Activated B cell treated with CpG ODN at 0.5 μM for 24 hours (primary cell): ENCODE measurements around the gene DENND4A. TPM values are rescaled to one million over a fixed set of nuclear protein-coding genes. Genes with fewer than 3 reads are reported as not detected.

Source experiments
- ATAC-seq: fragments of 200-7000 bp; cut with Tn5 transposase; one replicate; pipeline ENCODE4 v1.10.0; 2021; ENCODE audit warnings: low read depth, mild to moderate bottlenecking, moderate library complexity
- CTCF ChIA-PET: fragments of 350-600 bp; sonication (Branson Sonifier 250); formaldehyde crosslinking; loops from one replicate; lab custom pipeline; 2021; ENCODE audit warnings: antibody characterized with exemption; lab: Charles Lee
- POLR2A ChIA-PET: fragments of 350-600 bp; sonication (Branson Sonifier 250); formaldehyde crosslinking; loops from one replicate; lab custom pipeline; 2021; ENCODE audit warnings: antibody characterized with exemption; lab: Charles Lee
- DNase-seq: peaks from one replicate; pipeline ENCODE4 v3.0.0; 2022
- H3K27ac Mint-ChIP-seq: one replicate; pipeline ENCODE4 v1.8.0; 2020; ENCODE audit warnings: mixed read lengths
- H3K27me3 Mint-ChIP-seq: one replicate; pipeline ENCODE4 v1.8.0; 2021; ENCODE audit warnings: mixed read lengths
- H3K36me3 Mint-ChIP-seq: one replicate; pipeline ENCODE4 v1.8.0; 2021; ENCODE audit warnings: low read depth, mixed read lengths
- H3K4me1 Mint-ChIP-seq: one replicate; pipeline ENCODE4 v1.8.0; 2021; ENCODE audit warnings: mixed read lengths
- H3K4me3 Mint-ChIP-seq: one replicate; pipeline ENCODE4 v1.8.0; 2020; ENCODE audit warnings: mild to moderate bottlenecking, mixed read lengths
- H3K9me3 Mint-ChIP-seq: one replicate; pipeline ENCODE4 v1.8.0; 2020; ENCODE audit warnings: mixed read lengths
- intact Hi-C: fragments of 100-400 bp; cut with micrococcal nuclease; formaldehyde crosslinking; loops from one replicate; pipeline ENCODE4 v1.15.1; 2024
- total RNA-seq: library from RNA; stranded (reverse); gene quantifications from 2 replicates; pipeline ENCODE4 v1.2.3, GENCODE V29; 2022
- TF ChIP-seq, protein P1 (sequence below): fragments of 200-600 bp; IDR thresholded peaks from one replicate; pipeline ENCODE4 v1.8.0; 2022; ENCODE audit warnings: antibody characterized with exemption, mild to moderate bottlenecking

The DENND4A gene
- total RNA-seq, 1 donor from 2014 or later: 166 TPM

DNA sequence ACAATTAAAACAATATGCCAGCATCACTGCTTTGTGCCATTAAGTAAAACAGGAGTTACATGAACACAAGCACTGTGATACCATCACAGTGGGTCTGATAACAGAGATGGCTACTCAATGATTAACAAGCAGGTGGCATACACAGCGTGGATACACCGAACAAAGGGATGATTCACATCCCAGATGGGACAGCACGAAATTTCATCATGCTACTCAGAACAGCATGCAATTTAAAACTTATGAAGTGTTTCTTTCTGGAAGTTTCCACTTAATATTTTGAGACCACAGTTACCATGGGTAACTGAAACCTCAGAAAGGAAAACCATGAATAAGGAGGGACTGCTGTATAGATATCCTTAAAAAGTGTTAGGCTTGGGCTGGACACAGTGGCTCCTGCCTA lies 125.8 kb downstream of the DENND4A start:
- Mint-ChIP-seq H3K9me3 (no peaks in the 10 kb centered on the region), H3K36me3 (peaks cover 85% of the 10 kb centered on the region), H3K4me3 (no peak overlapping the region), H3K27me3 (no peaks in the 10 kb centered on the region), H3K27ac (no peak overlapping the region), H3K4me1 (peaks cover 22% of the 10 kb centered on the region)
- ChIA-PET CTCF (no interaction called here), POLR2A (no interaction called here)
- no peak for DNase-seq
- intact Hi-C loops: no loop called here
- ATAC-seq: no peak
- TF ChIP-seq, protein P1, sequence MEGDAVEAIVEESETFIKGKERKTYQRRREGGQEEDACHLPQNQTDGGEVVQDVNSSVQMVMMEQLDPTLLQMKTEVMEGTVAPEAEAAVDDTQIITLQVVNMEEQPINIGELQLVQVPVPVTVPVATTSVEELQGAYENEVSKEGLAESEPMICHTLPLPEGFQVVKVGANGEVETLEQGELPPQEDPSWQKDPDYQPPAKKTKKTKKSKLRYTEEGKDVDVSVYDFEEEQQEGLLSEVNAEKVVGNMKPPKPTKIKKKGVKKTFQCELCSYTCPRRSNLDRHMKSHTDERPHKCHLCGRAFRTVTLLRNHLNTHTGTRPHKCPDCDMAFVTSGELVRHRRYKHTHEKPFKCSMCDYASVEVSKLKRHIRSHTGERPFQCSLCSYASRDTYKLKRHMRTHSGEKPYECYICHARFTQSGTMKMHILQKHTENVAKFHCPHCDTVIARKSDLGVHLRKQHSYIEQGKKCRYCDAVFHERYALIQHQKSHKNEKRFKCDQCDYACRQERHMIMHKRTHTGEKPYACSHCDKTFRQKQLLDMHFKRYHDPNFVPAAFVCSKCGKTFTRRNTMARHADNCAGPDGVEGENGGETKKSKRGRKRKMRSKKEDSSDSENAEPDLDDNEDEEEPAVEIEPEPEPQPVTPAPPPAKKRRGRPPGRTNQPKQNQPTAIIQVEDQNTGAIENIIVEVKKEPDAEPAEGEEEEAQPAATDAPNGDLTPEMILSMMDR: no peak

DNA sequence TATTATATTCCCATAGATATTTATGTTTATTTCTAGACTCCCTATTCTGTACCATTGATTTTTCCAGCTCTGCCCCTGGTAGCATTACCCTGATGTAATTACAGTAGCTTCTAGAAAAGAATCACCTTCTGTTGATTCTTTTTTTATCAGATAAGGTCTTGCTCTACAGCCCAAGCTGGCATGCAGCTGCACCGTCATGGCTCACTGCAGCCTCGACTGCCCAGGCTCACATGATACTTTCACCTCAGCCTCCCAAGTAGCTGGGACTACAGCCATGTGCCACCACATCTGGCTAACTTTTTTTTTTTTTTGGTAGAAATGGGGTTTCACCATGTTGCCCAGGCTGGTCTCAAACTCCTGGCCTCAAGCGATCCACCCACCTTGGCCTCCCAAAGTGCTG lies 128.6 kb downstream of the DENND4A start:
- CTCF ChIA-PET: interaction anchor here (0.7 to 1.1 kb wide), 2 partner anchors 206 to 723 kb away, joined by 3 read pairs; partner anchors contain the start of genes MAP2K1 and RAB11A

DNA sequence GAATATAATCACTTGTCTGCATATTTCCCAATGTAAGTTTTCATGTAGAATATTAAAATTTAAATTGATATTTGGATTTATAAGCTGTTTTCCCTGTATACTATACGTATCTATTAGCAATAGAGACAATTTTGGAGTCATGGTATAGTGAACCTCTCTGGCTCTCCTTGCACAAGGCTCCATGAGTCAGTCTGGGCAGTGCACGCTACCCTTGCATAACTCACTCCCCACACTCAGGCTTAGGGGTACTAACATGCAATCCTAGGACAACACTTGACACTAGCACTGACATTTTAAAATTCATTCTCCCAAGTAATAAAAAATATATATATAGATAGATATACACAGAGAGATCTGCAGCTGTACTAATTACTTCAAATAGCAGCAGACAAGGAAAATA lies 131.2 kb downstream of the DENND4A start:
- CTCF ChIA-PET: interaction anchor here (1.1 kb wide), 1 partner anchor 22 kb away, joined by 3 read pairs; no protein-coding TSS in a partner anchor
- H3K4me3 Mint-ChIP-seq: no peak overlapping the region
- no peak overlapping the region for H3K27ac Mint-ChIP-seq
- H3K27me3 Mint-ChIP-seq: no peaks in the 10 kb centered on the region
- H3K9me3 Mint-ChIP-seq: no peaks in the 10 kb centered on the region
- POLR2A ChIA-PET: no interaction called here
- peaks cover 75% of the 10 kb centered on the region for H3K36me3 Mint-ChIP-seq
- TF ChIP-seq, protein P1: no peak
- DNase-seq (no peak), ATAC-seq (no peak)
- H3K4me1 Mint-ChIP-seq: peaks cover 36% of the 10 kb centered on the region
- intact Hi-C loops: loop anchor here (5.0 kb wide), 1 partner anchor 46 kb away; no protein-coding TSS in a partner anchor

More for the DNA sequence above, 128.6 kb downstream of the DENND4A start:
- TF ChIP-seq, protein P1: no peak
- peaks cover 78% of the 10 kb centered on the region for H3K36me3 Mint-ChIP-seq
- POLR2A ChIA-PET: interaction anchor here (0.7 to 1.0 kb wide), 3 partner anchors 12 to 206 kb away, joined by 3 read pairs; partner anchors contain the start of gene RAB11A
- intact Hi-C loops: loop anchor here (5.0 kb wide), 1 partner anchor 44 kb away; no protein-coding TSS in a partner anchor
- peak overlapping the region; percentile 76 for H3K27ac Mint-ChIP-seq
- H3K4me3 Mint-ChIP-seq: no peak overlapping the region
- H3K27me3 Mint-ChIP-seq: no peaks in the 10 kb centered on the region
- no peaks in the 10 kb centered on the region for H3K9me3 Mint-ChIP-seq
- H3K4me1 Mint-ChIP-seq: peaks cover 36% of the 10 kb centered on the region
- DNase-seq (no peak), ATAC-seq (peak; percentile 91)

DNA sequence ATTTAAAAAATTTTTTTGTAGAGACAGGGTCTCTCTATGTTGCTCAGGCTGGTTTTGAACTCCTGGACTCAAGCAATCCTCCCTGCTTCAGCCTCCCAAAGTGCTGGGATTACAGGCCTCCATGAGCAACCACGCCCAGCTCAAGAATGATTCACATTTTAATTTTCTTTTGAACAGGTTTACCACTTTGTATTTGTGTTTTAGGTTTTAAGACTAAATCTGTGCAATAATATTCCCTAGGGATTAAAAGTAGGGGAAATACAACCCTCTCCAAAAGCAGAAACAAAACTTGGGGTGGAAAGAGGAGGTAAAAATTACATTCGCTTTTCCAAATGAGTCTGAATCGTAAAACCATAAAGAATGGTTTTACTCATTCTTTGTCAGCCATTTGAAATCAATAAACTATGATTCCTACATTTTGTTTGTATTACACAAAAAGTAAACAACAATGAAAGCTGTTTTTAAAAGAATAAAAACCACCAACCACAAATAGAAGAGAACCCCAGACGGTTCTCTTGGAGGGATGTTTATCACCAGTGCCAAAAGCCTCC lies 132.5 kb downstream of the DENND4A start:
- intact Hi-C loops: loop anchor here (5.0 kb wide), 1 partner anchor 48 kb away; no protein-coding TSS in a partner anchor
- H3K4me1 Mint-ChIP-seq: peaks cover 35% of the 10 kb centered on the region
- H3K27ac Mint-ChIP-seq: peak overlapping the region; percentile 65
- H3K27me3 Mint-ChIP-seq: no peaks in the 10 kb centered on the region
- H3K4me3 Mint-ChIP-seq: no peak overlapping the region
- POLR2A ChIA-PET: interaction anchor here (0.6 kb wide), 1 partner anchor 184 kb away, joined by 4 read pairs; no protein-coding TSS in a partner anchor
- CTCF ChIA-PET: interaction anchor here (0.9 kb wide), 1 partner anchor 13 kb away, joined by 3 read pairs; no protein-coding TSS in a partner anchor
- ATAC-seq (no peak), DNase-seq (no peak)
- H3K9me3 Mint-ChIP-seq: no peaks in the 10 kb centered on the region
- peaks cover 76% of the 10 kb centered on the region for H3K36me3 Mint-ChIP-seq
- TF ChIP-seq, protein P1: no peak

DNA sequence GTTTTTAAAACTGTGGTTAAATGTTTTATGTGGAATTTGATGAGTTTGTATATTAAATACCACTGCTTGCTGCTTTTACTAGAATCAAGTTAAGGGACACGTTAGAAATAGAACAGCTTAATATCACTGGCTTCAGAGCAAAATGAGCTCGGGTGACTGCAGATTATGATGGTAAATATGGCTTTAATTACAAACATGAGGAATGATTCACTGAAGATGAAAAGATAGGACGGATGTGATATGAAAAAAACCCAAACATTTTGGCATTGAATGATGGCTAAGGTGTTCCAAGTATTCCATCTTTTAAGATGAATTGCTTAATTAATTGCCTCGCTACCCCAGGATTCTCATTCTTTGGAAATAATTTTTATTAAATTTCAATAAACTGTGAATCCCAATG lies 136.6 kb downstream of the DENND4A start:
- POLR2A ChIA-PET: no interaction called here
- CTCF ChIA-PET: no interaction called here
- no peaks in the 10 kb centered on the region for H3K27me3 Mint-ChIP-seq
- H3K36me3 Mint-ChIP-seq: peaks cover 83% of the 10 kb centered on the region
- ATAC-seq (no peak), DNase-seq (no peak)
- H3K4me3 Mint-ChIP-seq: no peak overlapping the region
- intact Hi-C loops: no loop called here
- H3K9me3 Mint-ChIP-seq: no peaks in the 10 kb centered on the region
- peaks cover 14% of the 10 kb centered on the region for H3K4me1 Mint-ChIP-seq
- TF ChIP-seq, protein P1: no peak
- no peak overlapping the region for H3K27ac Mint-ChIP-seq
